MCF 10A (cell line): ENCODE results near the gene C1S. TPM values are rescaled to one million over a fixed set of nuclear protein-coding genes. Genes with fewer than 3 reads are reported as not detected.
A peak's percentile ranks its signal among the peaks of the same experiment; 100 is the strongest.

ENCODE experiments used
- BruUV-seq: library from RNA; stranded (reverse); fragments of 400-500 nt; replicated peaks from 2 replicates; lab custom pipeline; 2021; lab: Mats Ljungman, UMichigan
- CTCF ChIA-PET: fragments of 300-600 bp; sonication (Branson Sonifier 250); formaldehyde crosslinking; extraction: SDS; loops from one replicate; lab custom pipeline; 2021; ENCODE audit warnings: antibody characterized with exemption, inconsistent platforms; lab: Yijun Ruan, JAX
- POLR2A ChIA-PET: fragments of 300-600, 350-650 bp; sonication (Branson Sonifier 250); formaldehyde crosslinking; extraction: SDS; loops from one replicate; lab custom pipeline; 2020; ENCODE audit warnings: antibody characterized with exemption, inconsistent platforms; lab: Yijun Ruan, JAX
- DNase-seq: peaks from one replicate; pipeline ENCODE4 v3.0.0-alpha.2; 2018; ENCODE audit not compliant: unreplicated experiment
- H3K27ac Mint-ChIP-seq: one replicate; pipeline ENCODE4 v1.8.0; 2022; ENCODE audit warnings: mild to moderate bottlenecking, low read depth, mixed read lengths; ENCODE audit not compliant: unreplicated experiment
- H3K27me3 Mint-ChIP-seq: one replicate; pipeline ENCODE4 v1.8.0; 2022; ENCODE audit warnings: mixed read lengths; ENCODE audit not compliant: insufficient read depth, unreplicated experiment
- H3K36me3 Mint-ChIP-seq: one replicate; pipeline ENCODE4 v1.8.0; 2022; ENCODE audit warnings: mild to moderate bottlenecking, moderate library complexity, mixed read lengths; ENCODE audit not compliant: insufficient read depth, unreplicated experiment
- H3K4me1 Mint-ChIP-seq: one replicate; pipeline ENCODE4 v1.8.0; 2022; ENCODE audit warnings: mixed read lengths; ENCODE audit not compliant: insufficient read depth, unreplicated experiment
- H3K4me3 Mint-ChIP-seq: one replicate; pipeline ENCODE4 v1.8.0; 2022; ENCODE audit warnings: mild to moderate bottlenecking, moderate library complexity, mixed read lengths; ENCODE audit not compliant: unreplicated experiment
- H3K9me3 Mint-ChIP-seq: one replicate; pipeline ENCODE4 v1.8.0; 2022; ENCODE audit warnings: mixed read lengths; ENCODE audit not compliant: unreplicated experiment
- CTCF ChIP-seq: fragments of 200-600 bp; IDR thresholded peaks from one replicate; pipeline ENCODE4 v1.8.0; 2022; ENCODE audit warnings: antibody characterized with exemption, mild to moderate bottlenecking; ENCODE audit not compliant: unreplicated experiment
- intact Hi-C: fragments of 100-400 bp; cut with micrococcal nuclease; formaldehyde crosslinking; loops from 2 replicates; pipeline ENCODE4 v1.14.1; 2022
- total RNA-seq: library from RNA; stranded (reverse); gene quantifications from 2 replicates; pipeline ENCODE4 v1.2.3, GENCODE V29; 2022

Gene C1S
- total RNA-seq, 1 experiment from 2014 or later = 6.0 TPM

GRCh38 chr12:7107636-7108002 lies 47.1 kb downstream of the C1S start:
- Mint-ChIP-seq H3K36me3 (peaks cover 40% of the 10 kb centered on the region), H3K4me3 (peak overlapping the region; percentile 95), H3K27ac (peak overlapping the region; percentile 90), H3K27me3 (no peaks in the 10 kb centered on the region), H3K4me1 (peaks cover 37% of the 10 kb centered on the region), H3K9me3 (no peaks in the 10 kb centered on the region)
- TSS peak; percentile 31 for BruUV-seq
- intact Hi-C loops = loop anchor here (2.0 to 5.0 kb wide), 2 partner anchors 145 to 183 kb away; no protein-coding TSS in a partner anchor
- POLR2A ChIA-PET = interaction anchor here (0.6 to 3.6 kb wide), 28 partner anchors 11 to 255 kb away, joined by 3 to 71 read pairs (median 7); partner anchors contain the start of genes C12orf57, C1R, C1S and EMG1
- TF ChIP-seq CTCF = no peak
- CTCF ChIA-PET = interaction anchor here (0.5 to 8.3 kb wide), 28 partner anchors 8 to 725 kb away, joined by 3 to 123 read pairs (median 6); partner anchors contain the start of genes C12orf57, C1R, C1S and LPCAT3
- DNase-seq = peak; percentile 53

GRCh38 chr12:7108003-7108795 lies 47.7 kb downstream of the C1S start:
- CTCF ChIA-PET = interaction anchor here (0.6 to 8.3 kb wide), 31 partner anchors 9 to 754 kb away, joined by 3 to 123 read pairs (median 6); partner anchors contain the start of genes C12orf57, C1R, C1S and LPCAT3

GRCh38 chr12:7108796-7109571 lies 48.5 kb downstream of the C1S start, which contains the start of gene C1RL:
TSS of gene C1RL (minus strand) at chr12:7109214. CDS start at chr12:7109180, 34 bp downstream.
- Mint-ChIP-seq H3K27me3 (no peaks in the 10 kb centered on the region), H3K36me3 (peaks cover 34% of the 10 kb centered on the region), H3K9me3 (no peaks in the 10 kb centered on the region), H3K27ac (peak within 1 kb of the TSS; percentile 90), H3K4me1 (peaks cover 24% of the 10 kb centered on the region), H3K4me3 (peak within 1 kb of the TSS; percentile 95)
- POLR2A ChIA-PET = interaction anchor here (0.6 to 3.6 kb wide), 29 partner anchors 10 to 240 kb away, joined by 3 to 71 read pairs (median 7); partner anchors contain the start of genes C12orf57, C1R, C1S and LPCAT3
- intact Hi-C loops = loop anchor here (1.0 to 5.0 kb wide), 5 partner anchors 17 to 184 kb away; partner anchors contain the start of genes C12orf57, C1R and C1S
- BruUV-seq = TSS peak; percentile 53
- peak; percentile 95 for DNase-seq
- peak; percentile 92 for TF ChIP-seq CTCF
- CTCF ChIA-PET = interaction anchor here (0.5 to 8.3 kb wide), 45 partner anchors 8 to 753 kb away, joined by 3 to 123 read pairs (median 5); partner anchors contain the start of genes C12orf57, C1R, C1S and LPCAT3

More at GRCh38 chr12:7108003-7108795, 47.7 kb downstream of the C1S start:
- peaks cover 36% of the 10 kb centered on the region for H3K36me3 Mint-ChIP-seq
- no peaks in the 10 kb centered on the region for H3K9me3 Mint-ChIP-seq
- H3K4me1 Mint-ChIP-seq = peaks cover 32% of the 10 kb centered on the region
- peak overlapping the region; percentile 90 for H3K27ac Mint-ChIP-seq
- H3K4me3 Mint-ChIP-seq = peak overlapping the region; percentile 95
- POLR2A ChIA-PET = interaction anchor here (0.6 to 3.6 kb wide), 32 partner anchors 9 to 256 kb away, joined by 3 to 71 read pairs (median 7); partner anchors contain the start of genes C12orf57, C1R, C1S and EMG1
- no peak for TF ChIP-seq CTCF
- intact Hi-C loops = loop anchor here (2.0 to 5.0 kb wide), 2 partner anchors 146 to 183 kb away; no protein-coding TSS in a partner anchor
- peak; percentile 91 for DNase-seq
- no peaks in the 10 kb centered on the region for H3K27me3 Mint-ChIP-seq
- no TSS peak for BruUV-seq
